GM10266 (cell line): ENCODE data around the gene BUB1B.

Experiments used
- DNase-seq: peaks from one replicate; pipeline ENCODE4 v3.0.0; 2012; ENCODE audit errors: extremely low spot score
- TF ChIP-seq, protein P1 (sequence below): IDR thresholded peaks from 2 replicates; pipeline ENCODE4 v1.5.1; 2012; ENCODE audit warnings: mild to moderate bottlenecking, low read depth; ENCODE audit not compliant: control insufficient read depth, insufficient read depth; ENCODE audit errors: missing control alignments

The BUB1B gene

DNA sequence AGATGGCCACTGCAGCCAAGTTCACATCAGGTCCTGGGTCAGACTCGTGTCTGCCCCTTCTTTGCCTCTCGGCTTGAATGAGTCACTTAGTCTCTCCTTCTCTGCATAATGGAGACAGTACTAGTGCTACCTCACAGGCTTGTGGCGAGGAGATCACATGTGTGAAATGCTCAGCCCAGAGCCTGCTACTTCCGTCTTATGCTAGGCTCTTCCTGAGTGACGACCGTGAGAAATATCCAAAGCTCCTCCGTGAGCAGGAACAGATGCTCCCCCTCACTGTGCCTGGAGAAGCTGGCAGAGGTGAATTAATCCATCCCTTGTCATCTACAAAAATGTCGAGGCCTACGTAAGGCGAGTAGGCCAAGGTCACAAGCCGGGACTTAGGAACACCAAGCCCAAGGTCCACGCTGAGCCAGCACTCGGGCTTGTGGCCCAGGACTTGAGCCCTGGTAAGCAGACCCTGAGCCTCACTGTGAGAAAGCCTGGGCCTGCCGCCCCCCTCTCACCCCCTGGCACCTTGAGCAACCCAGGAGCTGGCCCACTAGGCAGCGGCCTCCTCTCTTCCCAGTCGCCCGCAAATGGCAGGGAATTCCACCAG lies 95.9 kb downstream of the BUB1B start:
- DNase-seq: no peak
- TF ChIP-seq, protein P1, sequence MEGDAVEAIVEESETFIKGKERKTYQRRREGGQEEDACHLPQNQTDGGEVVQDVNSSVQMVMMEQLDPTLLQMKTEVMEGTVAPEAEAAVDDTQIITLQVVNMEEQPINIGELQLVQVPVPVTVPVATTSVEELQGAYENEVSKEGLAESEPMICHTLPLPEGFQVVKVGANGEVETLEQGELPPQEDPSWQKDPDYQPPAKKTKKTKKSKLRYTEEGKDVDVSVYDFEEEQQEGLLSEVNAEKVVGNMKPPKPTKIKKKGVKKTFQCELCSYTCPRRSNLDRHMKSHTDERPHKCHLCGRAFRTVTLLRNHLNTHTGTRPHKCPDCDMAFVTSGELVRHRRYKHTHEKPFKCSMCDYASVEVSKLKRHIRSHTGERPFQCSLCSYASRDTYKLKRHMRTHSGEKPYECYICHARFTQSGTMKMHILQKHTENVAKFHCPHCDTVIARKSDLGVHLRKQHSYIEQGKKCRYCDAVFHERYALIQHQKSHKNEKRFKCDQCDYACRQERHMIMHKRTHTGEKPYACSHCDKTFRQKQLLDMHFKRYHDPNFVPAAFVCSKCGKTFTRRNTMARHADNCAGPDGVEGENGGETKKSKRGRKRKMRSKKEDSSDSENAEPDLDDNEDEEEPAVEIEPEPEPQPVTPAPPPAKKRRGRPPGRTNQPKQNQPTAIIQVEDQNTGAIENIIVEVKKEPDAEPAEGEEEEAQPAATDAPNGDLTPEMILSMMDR: no peak

DNA sequence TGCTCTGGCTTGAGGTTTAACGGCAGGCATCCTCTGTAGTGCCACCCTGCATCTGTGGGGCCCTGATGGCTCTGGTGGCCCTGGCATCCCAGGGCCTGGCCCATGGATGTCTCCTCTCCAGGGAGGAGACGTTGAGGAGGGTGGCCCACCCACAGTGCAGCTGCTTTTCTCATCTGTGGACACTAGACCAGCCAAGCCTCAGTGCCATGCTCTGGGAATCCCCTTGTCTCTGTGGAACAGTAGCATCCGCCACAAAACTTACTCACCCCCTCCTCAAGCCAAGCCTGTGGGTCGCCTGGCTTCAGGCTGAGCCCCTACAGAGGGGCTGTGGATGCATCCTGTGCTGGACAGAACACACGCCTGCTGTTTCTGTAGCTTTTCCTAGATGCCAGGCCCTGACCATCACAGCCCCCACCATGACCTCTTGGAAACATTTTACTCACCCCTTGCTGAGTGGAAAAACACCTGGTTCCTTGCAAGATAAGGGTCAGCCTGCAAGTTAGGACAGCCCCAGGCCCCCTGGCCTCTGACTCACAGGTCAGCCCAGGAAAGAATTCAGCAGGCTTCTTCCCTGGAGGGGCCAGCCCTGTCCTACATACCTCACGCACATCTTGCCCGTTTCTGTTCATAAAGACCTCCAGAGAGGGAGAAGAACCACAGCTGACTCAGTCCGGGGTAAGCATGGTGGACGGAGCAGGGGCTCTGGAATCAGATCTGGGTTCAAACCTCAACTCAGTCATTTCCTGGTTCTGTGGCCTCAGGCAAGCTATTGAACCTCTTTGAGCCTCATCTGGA lies 97.0 kb downstream of the BUB1B start:
- DNase-seq: no peak
- TF ChIP-seq, protein P1: no peak

DNA sequence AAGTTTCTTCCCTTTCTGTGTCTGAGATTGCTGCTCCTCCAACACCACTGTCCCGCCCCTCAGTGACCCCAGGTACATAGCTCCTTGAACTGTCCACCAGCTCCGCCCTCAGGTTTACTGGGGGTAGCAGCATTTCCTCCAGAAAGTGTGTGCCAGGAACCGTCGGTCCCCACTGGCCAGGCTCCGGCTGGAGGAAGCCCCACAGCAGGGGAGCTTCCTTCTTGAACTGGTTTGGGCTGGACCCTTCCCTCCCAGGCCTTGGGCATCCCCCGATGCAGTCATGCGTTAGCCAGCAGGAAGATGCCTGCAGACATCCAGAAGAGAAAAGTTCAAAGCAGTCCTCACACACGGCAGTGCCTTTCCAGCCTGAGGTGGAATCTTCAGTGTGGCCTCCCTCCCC lies 97.7 kb downstream of the BUB1B start:
- DNase-seq: no peak
- TF ChIP-seq, protein P1: no peak

DNA sequence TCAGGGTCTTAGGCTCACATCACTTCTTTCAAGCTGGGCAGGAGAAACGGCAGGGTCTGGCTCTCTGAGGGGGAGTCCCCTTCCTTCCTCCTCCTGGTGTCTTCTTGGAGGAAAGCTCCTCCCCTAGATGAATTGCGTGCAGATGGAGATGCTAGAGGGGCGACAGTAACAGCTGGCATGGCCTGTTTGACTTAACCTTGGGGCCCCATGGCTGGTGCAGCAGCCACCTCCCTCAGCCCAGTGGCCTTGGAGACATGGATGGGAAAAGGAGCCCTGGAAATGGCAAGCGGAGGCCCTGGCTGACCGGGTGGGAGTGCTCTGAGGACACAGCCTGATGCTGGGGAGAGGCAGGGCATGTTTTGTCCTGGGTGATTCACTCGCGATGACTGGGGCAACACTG lies 98.2 kb downstream of the BUB1B start:
- TF ChIP-seq, protein P1: no peak
- DNase-seq: no peak

DNA sequence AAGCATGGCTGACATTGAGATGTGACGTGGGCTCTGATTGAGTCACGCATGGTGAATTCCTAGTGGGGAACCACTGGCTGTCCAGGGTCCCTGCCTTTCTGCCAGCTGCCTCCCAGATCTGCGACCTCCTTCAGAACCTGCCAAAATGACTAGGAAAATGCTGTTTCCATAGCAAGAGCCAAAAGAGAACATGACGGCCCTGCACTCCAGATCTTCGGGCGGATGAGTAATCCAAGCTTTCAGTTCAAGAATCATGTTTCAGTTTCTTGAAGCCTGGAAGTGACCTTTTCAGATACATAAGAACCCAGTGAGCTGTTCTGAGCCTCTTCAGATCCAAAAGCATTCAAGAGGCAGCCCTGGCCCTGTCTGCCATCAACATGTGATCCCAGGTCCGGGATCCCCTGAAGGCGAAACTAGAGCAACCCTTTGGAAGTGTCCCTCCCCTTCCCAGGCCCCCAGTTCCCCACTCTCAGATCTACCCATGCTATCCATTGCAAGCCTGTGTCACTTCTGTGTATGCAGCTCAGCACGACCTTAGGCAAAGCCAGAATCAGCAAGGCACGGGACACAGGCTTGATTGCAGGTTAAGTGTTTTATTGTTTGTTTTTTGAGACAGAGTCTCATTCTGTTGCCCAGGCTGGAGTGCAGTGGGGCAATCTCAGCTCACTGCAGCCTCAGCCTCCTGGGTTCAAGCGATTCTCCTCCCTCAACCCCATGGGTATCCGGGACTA lies 102.3 kb downstream of the BUB1B start:
- TF ChIP-seq, protein P1: no peak
- DNase-seq: no peak

DNA sequence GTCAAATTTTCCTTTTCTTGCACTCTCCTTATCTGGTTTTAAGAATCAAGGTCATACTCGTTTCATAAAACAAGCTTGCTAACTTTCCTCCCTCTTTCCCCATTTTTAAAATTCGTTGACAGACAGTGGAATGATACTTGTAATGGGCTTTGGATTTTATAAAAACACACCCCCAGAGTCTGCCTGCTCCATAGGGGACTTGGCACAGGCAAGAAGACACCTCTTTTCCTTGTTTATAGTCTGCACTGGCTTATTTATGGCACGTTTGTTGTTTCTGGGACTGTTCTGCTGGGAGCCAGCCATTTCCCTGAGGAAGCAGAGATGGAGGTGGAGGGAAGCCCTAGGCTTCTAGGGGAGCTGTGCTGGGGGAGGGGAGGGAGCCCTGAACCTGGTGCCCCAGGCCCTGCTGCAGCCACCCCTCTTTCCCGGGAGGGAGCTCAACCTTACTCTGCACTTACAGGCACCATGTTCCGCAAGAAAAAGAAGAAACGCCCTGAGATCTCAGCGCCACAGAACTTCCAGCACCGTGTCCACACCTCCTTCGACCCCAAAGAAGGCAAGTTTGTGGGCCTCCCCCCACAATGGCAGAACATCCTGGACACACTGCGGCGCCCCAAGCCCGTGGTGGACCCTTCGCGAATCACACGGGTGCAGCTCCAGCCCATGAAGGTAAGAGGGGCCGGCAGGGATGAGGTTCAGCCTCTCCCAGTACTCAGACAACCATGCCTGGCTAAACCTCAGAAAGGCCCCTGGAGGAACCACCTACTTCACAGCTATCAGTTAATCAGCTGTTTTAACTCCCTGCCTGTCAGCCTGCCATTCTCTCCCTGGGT lies 103.7 kb downstream of the BUB1B start:
- no peak for DNase-seq
- TF ChIP-seq, protein P1: no peak
